HepG2 (cell line): ENCODE results near the gene USP7. TPM values are rescaled to one million over a fixed set of nuclear protein-coding genes. Genes with fewer than 3 reads are reported as not detected.

Experiments used
- JUND ChIP-seq: sonication (generic); formaldehyde crosslinking; IDR thresholded peaks from 2 replicates; pipeline ENCODE4 v1.8.0; 2022; ENCODE audit warnings: mild to moderate bottlenecking, missing genetic modification reagents
- KDM1A ChIP-seq: IDR thresholded peaks from 2 replicates; pipeline ENCODE4 v1.6.1; 2016; ENCODE audit warnings: missing compliant biosample characterization
- ZNF605 ChIP-seq: sonication (generic); formaldehyde crosslinking; IDR thresholded peaks from 2 replicates; pipeline ENCODE4 v1.8.0; 2022; ENCODE audit warnings: mild to moderate bottlenecking, missing genetic modification reagents
- polyA plus RNA-seq, 8 experiments: library from polyadenylated mRNA; depleted of rRNA in 3 of 8; stranded (reverse) in 7 of 8; unstranded in 1 of 8; fragments of >200 nt; fragmentation: Illumina TruSeq in 4 of 8; extraction: Trizol in 4 of 8; gene quantifications; 2 replicates each; pipeline versions ENCODE4 v1.2.1 to v1.2.3, GENCODE V29; 2011 to 2016; ENCODE audit warnings: low read depth in 4 of 8, missing spikeins in 1 of 8, mixed read lengths in 1 of 8; ENCODE audit not compliant: insufficient read depth in 1 of 8
- total RNA-seq, 5 experiments: library from RNA; depleted of rRNA; stranded (reverse); fragments of >200 nt; fragmentation: Illumina TruSeq; extraction: Trizol; gene quantifications; 2 replicates each; pipeline ENCODE4 v1.2.3, GENCODE V29; 2016; ENCODE audit warnings: low read depth in 1 of 5
- TF ChIP-seq, protein P1 (sequence below): sonication (generic); formaldehyde crosslinking; IDR thresholded peaks from 2 replicates; pipeline ENCODE4 v1.5.1; 2020; ENCODE audit warnings: mild to moderate bottlenecking, missing genetic modification reagents, moderate library complexity
- TF ChIP-seq, protein P2 (sequence below): sonication (generic); formaldehyde crosslinking; IDR thresholded peaks from 2 replicates; pipeline ENCODE4 v1.9.0; 2021; ENCODE audit warnings: mild to moderate bottlenecking, missing genetic modification reagents

The USP7 gene
- total and polyA plus RNA-seq, 2 of the 13 experiments (the other 11 are each of a cell fraction or from before 2014, with no cell fraction given), result 52.5 to 173 TPM

DNA sequence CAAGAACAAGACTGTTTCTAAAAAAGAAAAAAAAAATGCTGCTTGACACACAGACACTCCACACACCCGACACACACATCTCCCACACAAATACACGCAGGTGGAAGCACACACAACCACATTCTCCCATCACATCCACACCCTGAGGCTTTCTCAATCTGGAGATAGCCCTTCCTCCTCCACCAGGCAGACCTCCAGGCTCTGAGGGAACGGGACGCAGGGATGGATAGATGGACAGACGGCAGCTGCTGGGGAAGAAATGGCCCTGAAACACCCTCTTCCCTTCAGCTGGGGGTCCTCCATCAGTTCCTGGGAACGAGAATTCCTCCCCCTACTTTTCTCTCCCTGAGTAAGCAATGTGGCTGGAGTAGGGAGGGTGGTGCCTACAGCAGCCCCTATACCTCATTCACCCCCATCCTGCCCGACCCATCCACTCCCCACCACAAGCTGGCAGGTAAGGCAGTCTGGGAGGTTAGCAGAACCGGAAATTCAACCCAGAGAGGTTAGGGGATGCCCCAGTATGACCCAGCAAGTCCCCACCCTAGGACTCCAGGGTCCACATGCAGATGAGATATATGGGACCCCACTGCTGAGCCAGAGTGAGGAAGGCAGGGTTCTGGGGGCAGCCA is 85.7 kb downstream of the USP7 start (continued):
- TF ChIP-seq, protein P1, sequence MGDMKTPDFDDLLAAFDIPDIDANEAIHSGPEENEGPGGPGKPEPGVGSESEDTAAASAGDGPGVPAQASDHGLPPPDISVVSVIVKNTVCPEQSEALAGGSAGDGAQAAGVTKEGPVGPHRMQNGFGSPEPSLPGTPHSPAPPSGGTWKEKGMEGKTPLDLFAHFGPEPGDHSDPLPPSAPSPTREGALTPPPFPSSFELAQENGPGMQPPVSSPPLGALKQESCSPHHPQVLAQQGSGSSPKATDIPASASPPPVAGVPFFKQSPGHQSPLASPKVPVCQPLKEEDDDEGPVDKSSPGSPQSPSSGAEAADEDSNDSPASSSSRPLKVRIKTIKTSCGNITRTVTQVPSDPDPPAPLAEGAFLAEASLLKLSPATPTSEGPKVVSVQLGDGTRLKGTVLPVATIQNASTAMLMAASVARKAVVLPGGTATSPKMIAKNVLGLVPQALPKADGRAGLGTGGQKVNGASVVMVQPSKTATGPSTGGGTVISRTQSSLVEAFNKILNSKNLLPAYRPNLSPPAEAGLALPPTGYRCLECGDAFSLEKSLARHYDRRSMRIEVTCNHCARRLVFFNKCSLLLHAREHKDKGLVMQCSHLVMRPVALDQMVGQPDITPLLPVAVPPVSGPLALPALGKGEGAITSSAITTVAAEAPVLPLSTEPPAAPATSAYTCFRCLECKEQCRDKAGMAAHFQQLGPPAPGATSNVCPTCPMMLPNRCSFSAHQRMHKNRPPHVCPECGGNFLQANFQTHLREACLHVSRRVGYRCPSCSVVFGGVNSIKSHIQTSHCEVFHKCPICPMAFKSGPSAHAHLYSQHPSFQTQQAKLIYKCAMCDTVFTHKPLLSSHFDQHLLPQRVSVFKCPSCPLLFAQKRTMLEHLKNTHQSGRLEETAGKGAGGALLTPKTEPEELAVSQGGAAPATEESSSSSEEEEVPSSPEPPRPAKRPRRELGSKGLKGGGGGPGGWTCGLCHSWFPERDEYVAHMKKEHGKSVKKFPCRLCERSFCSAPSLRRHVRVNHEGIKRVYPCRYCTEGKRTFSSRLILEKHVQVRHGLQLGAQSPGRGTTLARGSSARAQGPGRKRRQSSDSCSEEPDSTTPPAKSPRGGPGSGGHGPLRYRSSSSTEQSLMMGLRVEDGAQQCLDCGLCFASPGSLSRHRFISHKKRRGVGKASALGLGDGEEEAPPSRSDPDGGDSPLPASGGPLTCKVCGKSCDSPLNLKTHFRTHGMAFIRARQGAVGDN (CRISPR knock-in tag), result peak; percentile 36; the same call in 1 of the 2 replicates
- TF ChIP-seq ZNF605 (CRISPR knock-in tag), result no peak
- peak; percentile 24; the same call in 1 of the 2 replicates for TF ChIP-seq JUND (CRISPR knock-in tag)
- TF ChIP-seq KDM1A (CRISPR knock-in tag), result no peak
- TF ChIP-seq, protein P2, sequence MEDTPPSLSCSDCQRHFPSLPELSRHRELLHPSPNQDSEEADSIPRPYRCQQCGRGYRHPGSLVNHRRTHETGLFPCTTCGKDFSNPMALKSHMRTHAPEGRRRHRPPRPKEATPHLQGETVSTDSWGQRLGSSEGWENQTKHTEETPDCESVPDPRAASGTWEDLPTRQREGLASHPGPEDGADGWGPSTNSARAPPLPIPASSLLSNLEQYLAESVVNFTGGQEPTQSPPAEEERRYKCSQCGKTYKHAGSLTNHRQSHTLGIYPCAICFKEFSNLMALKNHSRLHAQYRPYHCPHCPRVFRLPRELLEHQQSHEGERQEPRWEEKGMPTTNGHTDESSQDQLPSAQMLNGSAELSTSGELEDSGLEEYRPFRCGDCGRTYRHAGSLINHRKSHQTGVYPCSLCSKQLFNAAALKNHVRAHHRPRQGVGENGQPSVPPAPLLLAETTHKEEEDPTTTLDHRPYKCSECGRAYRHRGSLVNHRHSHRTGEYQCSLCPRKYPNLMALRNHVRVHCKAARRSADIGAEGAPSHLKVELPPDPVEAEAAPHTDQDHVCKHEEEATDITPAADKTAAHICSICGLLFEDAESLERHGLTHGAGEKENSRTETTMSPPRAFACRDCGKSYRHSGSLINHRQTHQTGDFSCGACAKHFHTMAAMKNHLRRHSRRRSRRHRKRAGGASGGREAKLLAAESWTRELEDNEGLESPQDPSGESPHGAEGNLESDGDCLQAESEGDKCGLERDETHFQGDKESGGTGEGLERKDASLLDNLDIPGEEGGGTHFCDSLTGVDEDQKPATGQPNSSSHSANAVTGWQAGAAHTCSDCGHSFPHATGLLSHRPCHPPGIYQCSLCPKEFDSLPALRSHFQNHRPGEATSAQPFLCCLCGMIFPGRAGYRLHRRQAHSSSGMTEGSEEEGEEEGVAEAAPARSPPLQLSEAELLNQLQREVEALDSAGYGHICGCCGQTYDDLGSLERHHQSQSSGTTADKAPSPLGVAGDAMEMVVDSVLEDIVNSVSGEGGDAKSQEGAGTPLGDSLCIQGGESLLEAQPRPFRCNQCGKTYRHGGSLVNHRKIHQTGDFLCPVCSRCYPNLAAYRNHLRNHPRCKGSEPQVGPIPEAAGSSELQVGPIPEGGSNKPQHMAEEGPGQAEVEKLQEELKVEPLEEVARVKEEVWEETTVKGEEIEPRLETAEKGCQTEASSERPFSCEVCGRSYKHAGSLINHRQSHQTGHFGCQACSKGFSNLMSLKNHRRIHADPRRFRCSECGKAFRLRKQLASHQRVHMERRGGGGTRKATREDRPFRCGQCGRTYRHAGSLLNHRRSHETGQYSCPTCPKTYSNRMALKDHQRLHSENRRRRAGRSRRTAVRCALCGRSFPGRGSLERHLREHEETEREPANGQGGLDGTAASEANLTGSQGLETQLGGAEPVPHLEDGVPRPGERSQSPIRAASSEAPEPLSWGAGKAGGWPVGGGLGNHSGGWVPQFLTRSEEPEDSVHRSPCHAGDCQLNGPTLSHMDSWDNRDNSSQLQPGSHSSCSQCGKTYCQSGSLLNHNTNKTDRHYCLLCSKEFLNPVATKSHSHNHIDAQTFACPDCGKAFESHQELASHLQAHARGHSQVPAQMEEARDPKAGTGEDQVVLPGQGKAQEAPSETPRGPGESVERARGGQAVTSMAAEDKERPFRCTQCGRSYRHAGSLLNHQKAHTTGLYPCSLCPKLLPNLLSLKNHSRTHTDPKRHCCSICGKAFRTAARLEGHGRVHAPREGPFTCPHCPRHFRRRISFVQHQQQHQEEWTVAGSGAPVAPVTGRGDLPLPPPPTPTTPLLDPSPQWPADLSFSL (CRISPR knock-in tag), result no peak
- TF ChIP-seq, all 625 proteins: peak for 10
